Activated T-helper 17 cell treated with anti-CD3 and anti-CD28 coated beads, Interleukin-2, amount 50 U/mL, for 72 hours (primary cell): ENCODE results near the gene SAMSN1. TPM values are rescaled to one million over a fixed set of nuclear protein-coding genes. Genes with fewer than 3 reads are reported as not detected.
"Not testable (repeated sequence)": the region's sequence is repeated elsewhere in the genome, so short reads cannot be mapped to it uniquely, and the experiment has no call there.

Experiments used
- ATAC-seq: fragments of 150-1000 bp; cut with Tn5 transposase; replicated peaks from 2 replicates; pipeline ENCODE4 v1.10.0; 2021; ENCODE audit warnings: mild to moderate bottlenecking, moderate library complexity
- H3K27ac Mint-ChIP-seq: one replicate; pipeline ENCODE4 v1.8.0; 2022; ENCODE audit warnings: mixed read lengths
- H3K27me3 Mint-ChIP-seq: one replicate; pipeline ENCODE4 v1.8.0; 2022; ENCODE audit warnings: mixed read lengths
- H3K36me3 Mint-ChIP-seq: one replicate; pipeline ENCODE4 v1.8.0; 2022; ENCODE audit warnings: low read depth, mild to moderate bottlenecking, mixed read lengths
- H3K4me1 Mint-ChIP-seq: one replicate; pipeline ENCODE4 v1.8.0; 2022; ENCODE audit warnings: mixed read lengths
- H3K4me3 Mint-ChIP-seq: one replicate; pipeline ENCODE4 v1.8.0; 2022; ENCODE audit warnings: mild to moderate bottlenecking, mixed read lengths
- H3K9me3 Mint-ChIP-seq: one replicate; pipeline ENCODE4 v1.8.0; 2022; ENCODE audit warnings: mixed read lengths
- total RNA-seq, 2 donors: library from RNA; stranded (reverse); gene quantifications; one replicate each; pipeline ENCODE4 v1.2.3, GENCODE V29; 2022

The SAMSN1 gene
- total RNA-seq, 2 donors from 2014 or later = 76.9 to 93.3 TPM

- H3K36me3 Mint-ChIP-seq = peaks cover 64% of the 10 kb centered on the region
- peak overlapping the region; percentile 89 for H3K4me3 Mint-ChIP-seq
- no peaks in the 10 kb centered on the region for H3K27me3 Mint-ChIP-seq
- peak overlapping the region; percentile 99 for H3K27ac Mint-ChIP-seq
- H3K9me3 Mint-ChIP-seq = no peaks in the 10 kb centered on the region
- ATAC-seq = peak; percentile 54
- peaks cover 51% of the 10 kb centered on the region for H3K4me1 Mint-ChIP-seq
Observed at GRCh38 chr21:14527696-14528652, 18.1 kb downstream of the SAMSN1 start.

DNA sequence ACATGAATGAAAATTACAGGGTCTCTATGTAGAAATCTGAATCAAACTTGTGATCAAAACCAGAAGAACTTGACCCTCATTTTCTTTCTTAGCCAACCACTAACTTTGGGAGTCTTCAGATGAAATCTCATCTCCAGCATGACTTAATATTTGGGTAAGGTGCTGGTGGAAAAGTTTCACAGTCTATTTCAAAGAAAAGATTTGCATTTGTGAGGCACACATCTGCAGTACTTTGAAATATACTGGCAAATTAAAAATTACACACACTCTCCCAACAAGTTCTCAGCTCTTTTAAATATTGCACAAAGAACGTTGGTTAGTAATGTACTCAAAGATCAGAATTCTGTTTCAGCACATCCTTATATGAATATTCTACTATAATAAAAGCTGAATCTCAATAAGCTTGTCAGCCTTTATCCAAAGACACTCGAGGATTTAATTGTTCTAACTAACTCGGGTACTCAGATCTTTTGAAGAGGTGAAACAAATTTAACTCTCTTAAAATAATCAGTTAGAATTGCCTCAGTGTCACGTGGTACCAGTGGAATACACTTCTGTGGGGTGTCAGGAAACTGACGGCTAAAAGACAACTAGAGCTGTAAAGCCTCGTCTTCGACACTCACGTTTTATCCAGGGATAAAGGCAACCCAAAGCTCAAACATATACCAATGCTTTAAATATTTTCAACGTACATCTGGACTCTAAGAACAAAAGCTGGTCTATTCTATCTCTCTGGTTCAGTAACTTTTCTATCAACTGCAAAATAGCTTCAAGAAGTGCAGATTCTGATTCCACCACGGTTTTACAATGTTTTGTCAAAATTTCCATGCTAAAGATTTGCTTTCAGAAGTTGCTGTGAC lies 19.0 kb downstream of the SAMSN1 start:
- Mint-ChIP-seq H3K27ac (peak overlapping the region; percentile 99), H3K4me1 (peaks cover 48% of the 10 kb centered on the region), H3K27me3 (no peaks in the 10 kb centered on the region), H3K36me3 (peaks cover 70% of the 10 kb centered on the region), H3K4me3 (peak overlapping the region; percentile 89), H3K9me3 (no peaks in the 10 kb centered on the region)
- ATAC-seq = peak; percentile 12

DNA sequence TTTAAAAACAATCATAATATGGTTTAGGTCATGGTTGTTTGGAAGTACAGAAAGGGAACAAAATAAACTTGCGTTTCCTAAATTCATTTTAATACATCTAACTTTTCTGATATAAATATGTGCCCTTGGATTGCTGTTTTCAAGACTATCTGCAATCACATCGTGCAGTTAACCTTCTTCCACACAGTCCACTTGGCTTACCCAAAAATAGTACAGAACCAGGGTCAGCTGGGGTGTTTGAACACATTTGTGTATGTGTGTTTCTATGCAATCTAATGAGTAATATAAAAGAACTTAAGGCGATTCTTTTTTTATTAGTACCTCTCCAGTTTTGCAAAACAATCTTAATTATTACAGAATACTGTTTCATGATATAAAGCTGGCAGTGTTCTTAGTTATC lies 19.9 kb downstream of the SAMSN1 start:
- peaks cover 70% of the 10 kb centered on the region for H3K36me3 Mint-ChIP-seq
- H3K4me1 Mint-ChIP-seq = peaks cover 50% of the 10 kb centered on the region

DNA sequence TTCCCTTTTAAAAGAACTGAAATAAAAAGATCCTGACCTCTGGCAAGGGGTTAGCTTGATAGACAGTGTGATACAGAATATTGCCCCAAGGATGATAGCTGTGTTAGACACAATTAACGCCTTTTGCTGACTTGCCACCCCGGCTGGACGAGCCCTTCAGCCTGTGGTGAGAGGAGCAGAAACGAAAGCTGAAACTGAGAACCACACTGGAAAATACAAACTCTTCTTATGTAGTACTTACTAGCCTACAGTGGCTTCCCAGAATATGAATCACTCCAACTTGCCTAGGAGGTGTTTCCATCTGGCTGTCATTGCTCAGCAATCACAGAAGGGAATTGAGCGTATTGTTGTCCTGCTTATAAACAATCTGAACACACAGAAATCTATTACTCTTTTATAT lies 22.9 kb downstream of the SAMSN1 start:
- Mint-ChIP-seq H3K27me3 (no peaks in the 10 kb centered on the region), H3K36me3 (peaks cover 82% of the 10 kb centered on the region), H3K4me3 (peak overlapping the region; percentile 74), H3K27ac (peak overlapping the region; percentile 94), H3K9me3 (no peaks in the 10 kb centered on the region), H3K4me1 (peaks cover 33% of the 10 kb centered on the region)
- peak; percentile 88 for ATAC-seq

More for the DNA sequence above, 19.9 kb downstream of the SAMSN1 start:
- peak overlapping the region; percentile 89 for H3K4me3 Mint-ChIP-seq
- H3K27me3 Mint-ChIP-seq = no peaks in the 10 kb centered on the region
- H3K9me3 Mint-ChIP-seq = no peaks in the 10 kb centered on the region
- ATAC-seq = no peak
- peak overlapping the region; percentile 99 for H3K27ac Mint-ChIP-seq

DNA sequence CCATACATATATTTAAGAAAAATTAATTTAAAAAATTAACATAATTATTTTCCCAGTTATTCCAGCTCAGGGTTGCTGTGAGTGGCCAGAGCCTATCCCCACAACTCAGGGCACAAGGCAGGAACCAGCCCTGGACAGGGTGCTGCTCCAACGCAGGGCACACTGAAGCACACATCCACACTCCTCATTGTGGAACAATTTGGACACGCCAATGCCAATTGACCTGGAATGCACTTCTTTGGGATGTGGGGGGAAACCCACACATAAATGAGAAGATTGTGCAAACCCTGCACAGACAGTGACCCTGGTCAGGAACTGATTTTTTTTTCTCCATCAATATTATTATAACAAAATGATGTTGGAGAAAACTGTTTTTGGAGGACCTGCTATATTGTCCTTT lies 23.4 kb downstream of the SAMSN1 start:
- Mint-ChIP-seq H3K27ac (peak overlapping the region; percentile 94), H3K4me3 (peak overlapping the region; percentile 74)
- no peak for ATAC-seq

DNA sequence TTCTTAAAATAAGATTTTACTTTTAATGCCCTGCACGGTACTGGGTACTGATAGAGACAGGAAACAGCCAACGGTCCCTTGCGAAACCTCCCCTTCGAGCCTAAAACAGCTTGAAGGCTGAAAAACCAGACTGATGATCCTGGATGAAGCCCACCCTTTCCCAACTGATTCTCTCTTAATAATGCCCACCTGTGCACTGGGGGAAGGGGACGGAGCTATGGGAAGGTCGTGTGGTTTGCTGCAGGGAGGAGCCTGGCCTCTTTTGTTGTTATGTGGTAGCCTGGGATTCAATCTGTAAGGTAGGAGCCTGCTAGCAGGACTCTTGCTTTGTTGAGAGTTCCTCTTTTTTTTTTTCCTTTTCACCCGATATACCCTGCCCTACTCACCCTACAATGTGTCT lies 25.6 kb downstream of the SAMSN1 start:
- H3K4me1 Mint-ChIP-seq = peaks cover 22% of the 10 kb centered on the region
- H3K27ac Mint-ChIP-seq = no peak overlapping the region
- no peak for ATAC-seq
- peak overlapping the region; percentile 49 for H3K4me3 Mint-ChIP-seq
- no peaks in the 10 kb centered on the region for H3K9me3 Mint-ChIP-seq
- peaks cover 95% of the 10 kb centered on the region for H3K36me3 Mint-ChIP-seq
- H3K27me3 Mint-ChIP-seq = no peaks in the 10 kb centered on the region

More for the DNA sequence above, 23.4 kb downstream of the SAMSN1 start:
- no peaks in the 10 kb centered on the region for H3K27me3 Mint-ChIP-seq
- H3K4me1 Mint-ChIP-seq = peaks cover 31% of the 10 kb centered on the region
- H3K36me3 Mint-ChIP-seq = peaks cover 87% of the 10 kb centered on the region
- H3K9me3 Mint-ChIP-seq = no peaks in the 10 kb centered on the region

- H3K4me1 Mint-ChIP-seq = peaks cover 19% of the 10 kb centered on the region
- H3K27me3 Mint-ChIP-seq = no peaks in the 10 kb centered on the region
- no peak for ATAC-seq
- no peak overlapping the region for H3K4me3 Mint-ChIP-seq
- no peaks in the 10 kb centered on the region for H3K9me3 Mint-ChIP-seq
- no peak overlapping the region for H3K27ac Mint-ChIP-seq
- peaks cover 98% of the 10 kb centered on the region for H3K36me3 Mint-ChIP-seq
Observed at GRCh38 chr21:14519000-14519399, 27.1 kb downstream of the SAMSN1 start.

DNA sequence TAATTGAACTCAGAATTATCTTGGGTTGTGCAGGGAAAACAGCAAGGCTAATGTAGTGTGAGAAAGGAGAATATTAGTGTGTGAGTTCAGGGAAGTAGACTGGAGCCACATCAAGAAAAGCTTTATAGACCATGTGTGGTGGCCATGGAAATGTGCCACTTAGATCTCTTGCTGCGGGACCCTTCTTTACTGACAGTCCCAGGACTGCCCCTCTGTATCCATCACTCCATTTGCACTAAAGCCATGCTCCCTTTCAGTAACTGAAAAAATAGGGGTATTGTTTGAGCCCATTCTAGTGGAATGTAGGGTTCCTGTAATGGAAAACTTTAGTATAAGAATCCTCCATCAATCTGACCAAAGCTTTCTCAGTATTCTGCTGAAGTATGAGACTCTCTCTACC lies 32.3 kb downstream of the SAMSN1 start:
- Mint-ChIP-seq H3K4me3 (no peak overlapping the region), H3K36me3 (peaks cover 100% of the 10 kb centered on the region), H3K9me3 (no peaks in the 10 kb centered on the region), H3K27ac (peak overlapping the region; percentile 28), H3K4me1 (peaks cover 11% of the 10 kb centered on the region), H3K27me3 (no peaks in the 10 kb centered on the region)
- ATAC-seq = no peak

DNA sequence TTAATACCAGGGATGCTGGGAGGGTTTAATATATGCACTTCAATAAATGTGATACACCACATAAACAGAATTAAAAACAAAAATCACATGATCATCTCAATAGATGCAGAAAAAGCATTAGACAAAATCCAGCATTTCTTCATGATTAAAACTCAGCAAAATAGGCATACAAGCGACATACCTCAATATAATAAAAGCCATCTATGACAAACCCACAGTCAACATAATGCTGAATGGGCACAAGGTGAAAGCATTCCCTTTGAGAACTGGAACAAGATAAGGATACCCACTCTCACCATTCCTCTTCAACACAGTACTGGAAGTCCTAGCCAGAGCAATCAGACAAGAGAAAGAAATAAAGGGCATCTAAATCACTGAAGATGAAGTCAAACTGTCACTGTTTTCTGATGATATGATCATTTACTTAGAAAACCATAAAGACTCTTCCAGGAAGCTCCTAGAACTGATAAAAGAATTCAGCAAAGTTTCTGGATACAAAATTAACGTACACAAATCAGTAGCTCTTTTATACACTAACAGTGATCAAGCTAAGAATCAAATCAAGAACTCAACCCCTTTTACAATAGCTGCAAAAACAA lies 39.2 kb downstream of the SAMSN1 start:
- not testable (repeated sequence) for H3K9me3 Mint-ChIP-seq, H3K27me3 Mint-ChIP-seq, ATAC-seq
- Mint-ChIP-seq H3K4me3 (peak overlapping the region; percentile 6), H3K36me3 (peaks cover 100% of the 10 kb centered on the region), H3K27ac (peak overlapping the region; percentile 31), H3K4me1 (peaks cover 42% of the 10 kb centered on the region)

DNA sequence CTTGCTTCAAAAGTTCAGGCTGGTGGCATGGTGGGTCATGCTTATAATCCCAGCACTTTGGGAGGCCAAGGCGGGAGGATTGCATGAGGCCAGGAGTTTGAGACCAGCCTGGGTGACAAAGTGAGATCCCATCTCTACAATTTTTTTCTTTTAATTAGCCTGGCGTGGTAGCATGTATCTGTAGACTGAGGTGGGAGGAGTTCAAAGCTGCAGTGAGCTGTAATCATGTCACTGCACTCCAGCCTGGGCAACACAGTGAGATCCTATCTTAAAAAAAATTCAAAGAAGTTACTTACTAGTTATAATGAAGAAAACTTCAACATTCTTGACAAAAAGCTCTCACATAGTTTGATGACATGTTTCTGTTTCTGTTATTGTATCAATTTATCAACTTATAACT lies 45.2 kb downstream of the SAMSN1 start:
- ATAC-seq = no peak
- peaks cover 4% of the 10 kb centered on the region for H3K9me3 Mint-ChIP-seq
- no peak overlapping the region for H3K4me3 Mint-ChIP-seq
- H3K4me1 Mint-ChIP-seq = peaks cover 26% of the 10 kb centered on the region
- H3K27ac Mint-ChIP-seq = peak overlapping the region; percentile 4
- H3K36me3 Mint-ChIP-seq = peaks cover 100% of the 10 kb centered on the region
- no peaks in the 10 kb centered on the region for H3K27me3 Mint-ChIP-seq

GRCh38 chr21:14499316-14499715 lies 46.8 kb downstream of the SAMSN1 start:
- peaks cover 100% of the 10 kb centered on the region for H3K36me3 Mint-ChIP-seq
- no peaks in the 10 kb centered on the region for H3K27me3 Mint-ChIP-seq
- H3K4me1 Mint-ChIP-seq = peaks cover 16% of the 10 kb centered on the region
- H3K9me3 Mint-ChIP-seq = peaks cover 4% of the 10 kb centered on the region
- ATAC-seq = no peak
- H3K27ac Mint-ChIP-seq = no peak overlapping the region
- no peak overlapping the region for H3K4me3 Mint-ChIP-seq

GRCh38 chr21:14497825-14498224 lies 48.3 kb downstream of the SAMSN1 start:
- H3K27ac Mint-ChIP-seq = no peak overlapping the region
- H3K36me3 Mint-ChIP-seq = peaks cover 100% of the 10 kb centered on the region
- no peaks in the 10 kb centered on the region for H3K27me3 Mint-ChIP-seq
- no peak overlapping the region for H3K4me3 Mint-ChIP-seq
- peaks cover 11% of the 10 kb centered on the region for H3K4me1 Mint-ChIP-seq
- no peaks in the 10 kb centered on the region for H3K9me3 Mint-ChIP-seq
- ATAC-seq = no peak

DNA sequence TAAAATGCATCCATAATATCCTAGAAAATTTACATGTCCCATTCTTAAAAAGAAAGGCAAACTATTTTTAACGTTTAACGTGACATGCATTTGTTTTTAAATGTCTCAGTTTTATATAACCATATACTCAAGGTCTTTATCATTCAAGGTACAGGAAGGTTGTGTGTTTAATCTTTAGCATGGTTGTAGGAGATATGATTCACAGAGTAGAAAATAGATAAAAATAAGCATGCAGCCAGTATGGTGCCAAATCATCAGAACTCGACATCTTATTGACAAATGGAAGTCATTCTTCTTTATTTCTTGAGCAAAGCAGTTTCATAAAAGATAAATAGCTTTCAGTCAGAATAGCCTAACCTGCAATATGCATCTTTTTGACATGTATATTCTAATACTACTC lies 51.0 kb downstream of the SAMSN1 start:
- ATAC-seq = no peak
- peaks cover 11% of the 10 kb centered on the region for H3K4me1 Mint-ChIP-seq
- no peak overlapping the region for H3K27ac Mint-ChIP-seq
- no peak overlapping the region for H3K4me3 Mint-ChIP-seq
- no peaks in the 10 kb centered on the region for H3K9me3 Mint-ChIP-seq
- H3K27me3 Mint-ChIP-seq = no peaks in the 10 kb centered on the region
- H3K36me3 Mint-ChIP-seq = peaks cover 100% of the 10 kb centered on the region

- H3K4me3 Mint-ChIP-seq, ATAC-seq, H3K27me3 Mint-ChIP-seq, H3K9me3 Mint-ChIP-seq: not testable (repeated sequence)
- H3K36me3 Mint-ChIP-seq = peaks cover 94% of the 10 kb centered on the region
- peaks cover 11% of the 10 kb centered on the region for H3K4me1 Mint-ChIP-seq
- H3K27ac Mint-ChIP-seq = peak overlapping the region; percentile 9
Observed at GRCh38 chr21:14494181-14494580, 51.9 kb downstream of the SAMSN1 start.
